ENCODE measurements around the gene EML1.

The EML1 gene

GRCh38 chr14:99837822-99838221 is 44.6 kb downstream of the EML1 start:
- DNase-seq, result no peak

DNA sequence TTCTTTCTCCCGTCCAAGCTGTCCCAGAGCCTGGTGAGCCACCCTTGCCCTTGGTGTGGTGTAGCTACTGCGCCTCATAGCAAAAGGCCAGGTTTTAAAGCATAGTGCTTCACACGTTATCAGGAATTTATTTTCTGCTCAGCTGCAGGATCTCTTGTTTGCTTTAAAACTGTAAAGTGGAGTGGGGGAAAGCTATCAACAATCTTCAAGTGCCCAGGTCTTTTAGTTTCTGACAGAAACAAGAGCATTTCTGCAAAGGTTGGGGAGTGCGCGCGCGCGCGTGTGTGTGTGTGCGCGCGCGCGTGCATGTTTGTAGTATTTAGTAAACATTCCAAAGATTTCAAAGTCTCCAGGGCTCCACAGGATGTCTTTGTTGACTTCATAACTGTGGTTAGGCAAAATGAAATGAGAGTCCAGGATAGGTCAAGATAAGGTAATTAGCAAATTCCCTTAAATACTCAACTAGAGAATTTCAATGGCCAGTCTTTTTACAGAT is 45.5 kb downstream of the EML1 start:
- no peak for DNase-seq

DNA sequence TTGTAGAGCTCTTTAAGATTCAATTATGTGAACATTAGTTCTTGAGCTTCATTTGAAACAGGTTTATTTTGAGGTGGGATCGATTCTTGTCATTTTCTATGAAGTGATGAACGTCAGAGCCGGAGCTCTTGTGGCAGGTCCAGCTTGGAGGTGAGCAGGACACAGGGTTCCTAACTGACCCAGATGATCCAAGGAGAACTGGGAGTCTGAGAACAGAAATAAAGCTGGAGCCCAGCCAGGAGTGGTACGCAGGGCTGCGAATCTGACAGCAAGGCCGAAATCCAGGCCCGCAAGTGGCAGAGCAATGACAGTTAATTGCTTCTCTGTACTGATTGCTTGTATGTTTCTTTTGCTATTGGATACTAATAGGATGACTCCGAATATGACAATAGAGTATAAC is 46.5 kb downstream of the EML1 start:
- DNase-seq, result no peak

DNA sequence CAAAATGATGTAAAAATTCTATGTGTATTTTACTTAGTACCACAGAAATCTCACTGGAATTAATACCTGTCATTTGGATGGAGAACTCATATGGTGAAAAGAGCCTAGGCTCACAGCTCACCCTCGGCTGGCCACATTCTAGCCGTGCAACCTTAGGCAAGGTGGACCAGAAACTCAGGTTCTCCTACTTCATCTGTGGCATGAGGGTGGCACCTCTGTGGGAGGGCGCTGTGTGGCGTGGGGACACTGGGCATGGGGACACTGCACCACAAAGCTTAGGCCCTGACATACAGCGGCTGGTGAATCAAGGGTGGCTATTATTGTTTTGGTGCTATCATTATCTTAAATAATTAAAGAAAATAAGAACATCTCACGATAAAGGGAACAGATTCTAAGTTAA is 47.1 kb downstream of the EML1 start:
- DNase-seq, result no peak

GRCh38 chr14:99840774-99841305 is 47.6 kb downstream of the EML1 start:
- no peak for DNase-seq

DNA sequence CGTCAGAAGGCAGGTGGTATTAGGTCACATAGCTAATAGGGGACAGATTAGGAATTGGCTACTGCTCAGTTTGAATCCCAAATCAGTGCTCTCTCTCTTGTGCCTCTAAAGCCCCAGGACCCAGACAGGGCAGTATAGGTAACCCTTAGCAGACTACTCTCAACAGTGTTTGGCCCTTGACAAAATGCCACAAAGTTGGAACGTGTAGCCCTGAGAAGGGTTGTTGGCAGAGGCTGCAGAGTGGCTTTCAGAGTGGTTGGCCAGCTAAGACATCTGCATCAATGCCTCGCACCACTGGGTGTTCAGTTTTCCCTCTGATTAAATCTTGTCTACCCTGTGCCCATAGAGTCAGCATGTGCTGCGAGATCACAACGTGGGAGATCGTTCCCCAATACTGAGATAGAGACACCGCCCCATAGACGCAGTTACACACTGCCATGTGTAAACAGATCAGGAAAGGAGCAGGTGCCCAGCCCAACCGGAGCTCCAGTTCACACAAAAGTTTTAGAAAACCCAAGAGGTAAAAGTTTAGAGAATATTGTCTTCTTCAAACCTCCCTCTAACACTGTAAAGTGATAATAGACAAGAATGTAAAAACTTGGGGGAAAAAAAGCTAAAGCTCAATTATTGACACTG is 48.3 kb downstream of the EML1 start:
- no peak for DNase-seq

GRCh38 chr14:99842141-99842540 is 48.9 kb downstream of the EML1 start:
- no peak for DNase-seq

- DNase-seq, result no peak
These were observed 53.6 kb downstream of the EML1 start for GRCh38 chr14:99846808-99847207.

- no peak for DNase-seq
These were observed 57.5 kb downstream of the EML1 start for GRCh38 chr14:99850709-99851108.

- no peak for DNase-seq
These were observed 59.4 kb downstream of the EML1 start for GRCh38 chr14:99852578-99852977.

DNA sequence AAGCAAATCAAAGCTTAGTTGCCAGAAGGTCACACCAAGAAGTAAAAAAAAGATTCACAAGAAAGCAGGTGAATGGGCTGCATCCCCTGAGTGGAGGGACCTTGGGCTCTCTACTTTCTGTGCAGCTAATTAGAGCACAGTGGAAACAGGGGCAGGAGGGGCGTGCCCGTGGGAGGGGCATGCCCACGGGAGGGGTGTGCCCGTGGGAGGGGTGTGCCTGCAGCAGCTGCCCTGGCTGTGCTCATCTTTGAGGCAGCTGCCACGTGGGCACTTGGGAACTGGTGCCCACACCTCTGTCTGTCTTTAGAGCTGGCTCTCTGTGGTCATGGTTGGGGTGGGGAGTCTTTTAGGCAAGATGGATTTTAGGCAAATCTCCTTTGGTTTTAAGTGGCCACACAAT is 60.0 kb downstream of the EML1 start:
- no peak for DNase-seq

DNA sequence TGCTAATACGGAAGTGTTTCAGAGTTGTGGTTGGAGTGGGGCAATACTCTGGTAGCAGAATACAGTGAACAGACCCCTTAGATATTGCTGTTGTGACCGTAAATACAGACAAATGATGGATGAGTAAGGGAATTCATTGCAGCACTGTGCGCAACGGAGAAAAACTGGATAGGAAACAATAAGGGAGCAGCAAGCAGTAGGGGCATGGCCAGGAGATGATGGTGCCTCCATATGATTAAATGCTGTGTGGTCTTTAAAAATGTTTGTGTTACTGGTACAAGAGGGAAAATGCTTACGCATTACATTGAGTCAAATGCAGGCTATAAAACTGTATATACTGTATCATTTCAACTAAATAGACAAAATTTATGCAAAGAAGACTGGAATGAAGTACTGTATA is 61.6 kb downstream of the EML1 start:
- DNase-seq, result no peak

DNA sequence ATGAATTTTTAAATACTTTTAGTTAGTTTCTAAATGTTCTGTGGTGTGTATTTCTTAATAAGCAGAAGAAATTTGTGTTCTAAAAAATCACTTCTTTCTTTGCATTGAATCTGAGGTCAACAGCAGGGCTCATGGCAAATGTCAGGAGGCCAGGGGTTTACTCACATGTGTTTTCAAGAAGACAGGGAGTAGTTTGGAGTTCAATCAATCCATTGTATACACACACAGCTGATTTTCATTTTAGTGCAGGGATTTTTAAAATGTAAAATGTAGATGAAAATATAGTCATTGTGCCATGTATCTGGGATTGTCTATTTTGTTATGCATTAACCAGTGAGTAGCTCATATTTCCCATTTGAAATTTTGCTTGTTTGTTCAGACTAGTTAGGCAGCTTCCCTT is 62.1 kb downstream of the EML1 start:
- no peak for DNase-seq

DNA sequence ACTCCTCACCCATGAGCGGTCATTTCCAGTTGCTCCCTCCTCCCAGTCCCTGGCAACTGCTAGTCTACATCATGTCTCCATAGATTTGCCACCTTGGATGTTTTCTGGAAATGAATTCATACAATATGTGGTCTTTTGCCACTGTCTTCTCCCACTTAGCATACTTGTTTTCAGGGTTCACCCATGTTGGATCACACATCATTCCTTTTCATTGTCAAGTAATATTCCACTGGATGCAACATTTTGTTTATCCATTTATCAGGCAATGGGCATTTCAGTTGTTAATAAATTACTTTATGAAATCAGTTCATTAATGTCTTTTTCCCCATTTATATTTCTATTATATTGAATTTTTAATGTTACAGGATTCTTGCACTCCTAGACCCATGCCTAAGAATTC is 64.3 kb downstream of the EML1 start:
- no peak for DNase-seq

DNA sequence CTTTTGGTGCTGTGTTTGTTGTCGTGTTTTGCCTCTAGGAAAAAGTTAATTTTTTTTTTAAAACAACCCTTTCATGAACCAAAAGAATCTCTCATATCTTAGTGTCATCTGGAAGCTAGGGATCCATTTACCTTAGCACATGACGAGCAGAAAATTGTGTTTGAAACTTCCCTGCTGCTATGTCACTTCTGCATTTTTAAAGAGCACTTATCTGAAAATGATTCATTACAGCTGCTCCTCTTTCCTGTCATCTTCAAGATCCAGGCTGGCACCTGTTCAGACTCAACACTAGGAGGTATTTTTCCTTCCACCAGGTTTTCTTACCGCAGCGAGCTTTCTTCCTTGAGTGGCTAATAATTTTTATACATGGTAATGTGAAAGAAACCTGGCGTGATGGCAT is 67.0 kb downstream of the EML1 start:
- DNase-seq, result no peak

DNA sequence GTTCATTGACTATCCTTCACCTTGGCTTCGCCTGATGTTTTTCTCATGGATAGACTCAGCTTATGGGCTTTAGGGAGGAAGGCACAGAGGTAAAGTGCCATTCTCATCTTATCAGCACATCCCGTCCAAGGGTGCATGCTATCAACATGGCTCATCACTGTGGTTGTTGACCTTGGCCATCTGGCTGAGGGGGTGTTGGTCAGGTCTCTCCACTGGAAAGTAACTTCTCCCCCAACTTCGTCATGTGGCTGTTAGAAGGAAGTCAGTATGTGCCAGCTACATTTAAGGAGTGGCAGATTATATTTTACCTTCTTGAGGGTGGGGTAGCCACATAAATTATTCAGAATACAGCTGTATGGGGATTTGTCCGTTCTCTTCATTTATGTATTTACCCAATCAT is 68.9 kb downstream of the EML1 start:
- no peak for DNase-seq

- no peak for DNase-seq
These were observed 69.8 kb downstream of the EML1 start for GRCh38 chr14:99863059-99863458.

GRCh38 chr14:99865408-99865807 is 72.2 kb downstream of the EML1 start:
- no peak for DNase-seq

DNA sequence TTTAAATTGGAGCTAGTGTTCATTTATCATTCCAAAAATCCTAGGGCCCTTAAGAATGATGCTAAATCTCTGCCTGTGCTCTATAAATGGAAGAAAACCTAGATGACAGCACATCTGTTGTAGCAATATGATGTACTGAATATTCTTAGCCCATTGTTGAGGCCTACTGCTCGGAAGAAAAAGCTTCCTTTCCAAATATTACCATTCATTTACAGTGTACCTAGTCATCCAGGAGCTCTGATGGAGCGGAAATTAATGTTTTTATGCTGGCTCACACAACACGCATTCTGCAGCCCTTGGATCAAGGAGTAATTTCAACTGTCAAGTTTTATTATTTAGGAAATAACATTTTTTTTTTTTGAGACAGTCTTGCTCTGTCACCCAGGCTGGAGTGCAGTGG is 77.4 kb downstream of the EML1 start:
- DNase-seq, result no peak

- DNase-seq, result no peak
These were observed 78.6 kb downstream of the EML1 start for GRCh38 chr14:99871771-99872170.

GRCh38 chr14:99872786-99873440 is 79.7 kb downstream of the EML1 start:
- DNase-seq, result no peak

DNA sequence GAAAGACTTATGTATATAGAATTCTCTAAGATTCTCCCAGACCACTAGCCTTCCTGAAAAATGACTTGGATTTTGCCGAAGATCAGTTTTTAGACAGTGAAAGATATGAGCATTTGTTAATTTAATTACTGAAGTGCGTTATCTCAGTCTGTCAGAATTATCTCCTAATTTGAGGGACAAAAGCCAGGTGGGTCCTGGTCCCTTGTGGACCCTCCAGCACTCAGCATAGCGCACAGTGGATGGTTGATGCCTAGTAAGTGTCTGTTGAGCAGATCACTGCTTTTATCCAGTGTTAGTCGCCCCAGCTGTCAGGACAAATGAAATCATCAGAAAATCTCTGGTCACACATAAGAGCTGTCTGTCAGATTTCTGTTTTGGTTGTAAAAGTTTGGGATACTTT is 80.4 kb downstream of the EML1 start:
- no peak for DNase-seq

GRCh38 chr14:99874306-99874705 is 81.1 kb downstream of the EML1 start:
- DNase-seq, result no peak

DNA sequence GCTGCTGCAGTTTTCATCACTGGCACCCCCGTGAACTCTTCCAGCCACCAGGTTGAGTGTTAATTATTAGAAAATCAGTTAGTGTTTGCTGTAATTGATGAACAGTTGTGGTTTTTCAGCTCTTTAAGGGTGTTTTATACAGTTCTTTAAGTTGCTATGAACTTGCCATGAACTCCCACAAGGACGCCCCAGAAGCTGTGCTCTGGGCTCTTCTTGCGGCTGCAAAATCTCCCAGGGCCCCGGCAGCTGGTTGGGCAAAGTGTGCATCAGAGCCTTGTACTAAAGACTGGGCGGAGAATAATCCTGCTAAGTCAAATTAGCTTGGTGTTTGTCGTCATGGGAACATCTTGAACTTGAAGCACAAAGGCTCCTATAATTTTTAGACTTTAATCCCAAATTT is 82.2 kb downstream of the EML1 start:
- DNase-seq, result no peak

GRCh38 chr14:99875836-99876235 is 82.6 kb downstream of the EML1 start:
- no peak for DNase-seq

All from SHP77 (cell line).